GM12878 (cell line): Measurements from ENCODE around the gene UXT. TPM values are rescaled to one million over a fixed set of nuclear protein-coding genes. Genes with fewer than 3 reads are reported as not detected.

Source experiments
- ATAC-seq: fragments of 200-7000 bp; cut with Tn5 transposase; 3 replicates; pipeline ENCODE4 v1.9.1; 2020; ENCODE audit warnings: mild to moderate bottlenecking, moderate library complexity
- BruUV-seq: library from RNA; stranded (reverse); fragments of 400-500 nt; replicated peaks from 2 replicates; lab custom pipeline; 2021; lab: Mats Ljungman, UMichigan
- CTCF ChIA-PET: fragments of 300-600 bp; sonication (Branson Sonifier 250); formaldehyde crosslinking; extraction: SDS; loops from one replicate; lab custom pipeline; 2021; ENCODE audit warnings: inconsistent platforms; lab: Yijun Ruan, JAX
- POLR2A ChIA-PET: fragments of 350-600 bp; formaldehyde crosslinking; extraction: SDS; loops from one replicate; lab custom pipeline; 2021; ENCODE audit warnings: inconsistent platforms; lab: Charles Lee
- RAD21 ChIA-PET: fragments of 300-600 bp; sonication (Branson Sonifier 250); formaldehyde crosslinking; loops from one replicate; lab custom pipeline; 2023; ENCODE audit warnings: antibody characterized with exemption; ENCODE audit not compliant: unreplicated experiment; lab: Charles Lee
- SMC1A ChIA-PET: fragments of 300-600 bp; sonication (Branson Sonifier 250); formaldehyde crosslinking; loops from one replicate; lab custom pipeline; 2023; ENCODE audit not compliant: unreplicated experiment, uncharacterized antibody; lab: Charles Lee
- DNase-seq: peaks from one replicate; pipeline ENCODE4 v3.0.0-alpha.2; 2011; ENCODE audit warnings: low read depth, low spot score
- FAIRE-seq: peaks from 3 replicates; lab custom pipeline; 2011; peaks lifted over from hg19 to GRCh38; lab: Jason Lieb, UNC
- H2AFZ ChIP-seq: 2 replicates; pipeline ENCODE4 v1.6.0; 2011; ENCODE audit warnings: low read depth, low read length, control low read depth; ENCODE audit not compliant: control insufficient read depth
- H3K27ac ChIP-seq: 2 replicates; pipeline ENCODE4 v1.5.1; 2011; ENCODE audit warnings: control low read depth; ENCODE audit not compliant: control insufficient read depth, insufficient read depth
- H3K27me3 ChIP-seq, 2 experiments: replicated peaks in 1 of 2; 2 replicates each; pipeline versions ENCODE4 v1.6.0 to v1.6.1; 2011; ENCODE audit warnings: low read length in 1 of 2; ENCODE audit not compliant: control insufficient read depth in 2 of 2, insufficient read depth in 2 of 2
- H3K36me3 ChIP-seq, 2 experiments: 2 replicates each; pipeline ENCODE4 v1.5.1; 2011; ENCODE audit warnings: low read length in 1 of 2; ENCODE audit not compliant: control insufficient read depth in 2 of 2, insufficient read depth in 2 of 2
- H3K4me1 ChIP-seq: 2 replicates; pipeline ENCODE4 v1.6.1; 2011; ENCODE audit warnings: mild to moderate bottlenecking, low read length, moderate library complexity, mixed read lengths; ENCODE audit not compliant: control insufficient read depth, insufficient read depth
- H3K4me2 ChIP-seq: 2 replicates; pipeline ENCODE4 v1.6.0; 2011; ENCODE audit warnings: control low read depth; ENCODE audit not compliant: control insufficient read depth, insufficient read depth
- H3K4me3 ChIP-seq: fragments of 200-600 bp; sonication (generic); 2 replicates; pipeline ENCODE4 v1.5.1; 2016
- H3K79me2 ChIP-seq: 2 replicates; pipeline ENCODE4 v1.6.0; 2011; ENCODE audit warnings: low read length; ENCODE audit not compliant: control insufficient read depth, insufficient read depth
- H3K9ac ChIP-seq: 2 replicates; pipeline ENCODE4 v1.8.0; 2011; ENCODE audit warnings: low read length, control low read depth, mixed read lengths; ENCODE audit not compliant: control insufficient read depth, insufficient read depth
- H3K9me3 ChIP-seq: replicated peaks from 3 replicates; pipeline ENCODE4 v1.5.1; 2011; ENCODE audit warnings: mild to moderate bottlenecking, low read length; ENCODE audit not compliant: control insufficient read depth, insufficient read depth
- H4K20me1 ChIP-seq: 2 replicates; pipeline ENCODE4 v1.6.0; 2011; ENCODE audit not compliant: control insufficient read depth, insufficient read depth
- CBX3 ChIP-seq: fragments of 200-600 bp; sonication (generic); IDR thresholded peaks from 2 replicates; pipeline ENCODE4 v1.6.1; 2016; ENCODE audit warnings: low read depth, borderline replicate concordance
- EED ChIP-seq: sonication (generic); IDR thresholded peaks from 2 replicates; pipeline ENCODE4 v1.6.1; 2016; ENCODE audit warnings: antibody characterized with exemption, low read depth
- FOXM1 ChIP-seq: IDR thresholded peaks from 2 replicates; pipeline ENCODE4 v1.6.1; 2012; ENCODE audit warnings: low read depth, mild to moderate bottlenecking, inconsistent platforms, low read length, moderate library complexity
- IRF4 ChIP-seq: IDR thresholded peaks from 2 replicates; pipeline ENCODE4 v1.6.1; 2011; ENCODE audit warnings: low read depth, low read length
- LARP7 ChIP-seq: fragments of 450-650 bp; IDR thresholded peaks from 2 replicates; pipeline ENCODE4 v1.6.1; 2017; ENCODE audit warnings: mild to moderate bottlenecking
- MYC ChIP-seq: IDR thresholded peaks from 2 replicates; pipeline ENCODE4 v1.6.1; 2011; ENCODE audit warnings: mild to moderate bottlenecking, low read length, moderate library complexity, inconsistent platforms; ENCODE audit not compliant: insufficient read depth, insufficient replicate concordance, insufficient read length, severe bottlenecking
- NBN ChIP-seq: fragments of 450-650 bp; IDR thresholded peaks from 2 replicates; pipeline ENCODE4 v1.6.1; 2016
- POLR2AphosphoS5 ChIP-seq: IDR thresholded peaks from 2 replicates; pipeline ENCODE4 v1.6.1; 2011; ENCODE audit warnings: mild to moderate bottlenecking, low read length, inconsistent platforms
- RCOR1 ChIP-seq: conservative IDR thresholded peaks from 2 replicates; pipeline ENCODE4 v1.6.1; 2012; ENCODE audit warnings: low read depth, low read length, improper control_type of control experiment
- SREBF2 ChIP-seq: IDR thresholded peaks from 2 replicates; pipeline ENCODE4 v1.6.1; 2012; ENCODE audit warnings: mild to moderate bottlenecking, low read length
- WRNIP1 ChIP-seq: IDR thresholded peaks from 2 replicates; pipeline ENCODE4 v1.6.1; 2011; ENCODE audit warnings: low read depth, low read length, improper control_type of control experiment, borderline replicate concordance
- ZNF24 ChIP-seq: fragments of 450-650 bp; IDR thresholded peaks from 2 replicates; pipeline ENCODE4 v1.6.1; 2017; ENCODE audit warnings: antibody characterized with exemption, mild to moderate bottlenecking
- ZNF622 ChIP-seq: fragments of 450-650 bp; IDR thresholded peaks from 2 replicates; pipeline ENCODE4 v1.6.1; 2017; ENCODE audit warnings: mild to moderate bottlenecking, inconsistent platforms
- WGBS: methylation state at CpG from one replicate; pipeline ENCODE4 v1.1.6; 2016; ENCODE audit warnings: low lambda C conversion rate; ENCODE audit not compliant: insufficient replicate concordance, insufficient coverage; ENCODE audit errors: missing lambda C conversion rate; 5-methylcytosine and 5-hydroxymethylcytosine counted together
- in situ Hi-C: fragments of 300-500 bp; cut with MboI; formaldehyde crosslinking; loops from 9 replicates; pipeline ENCODE4 v1.14.3; 2018; ENCODE audit warnings: mixed read lengths
- intact Hi-C: fragments of 100-400 bp; cut with micrococcal nuclease; formaldehyde crosslinking; loops from one replicate; pipeline ENCODE4 v1.14.2; 2022; ENCODE audit not compliant: unreplicated experiment
- polyA plus RNA-seq, 11 experiments: library from polyadenylated mRNA; depleted of rRNA in 4 of 11; unstranded in 6 of 11; stranded (reverse) in 5 of 11; fragments of >200 nt; fragmentation: Nextera tagmentation in 4 of 11; fragmentation: Illumina TruSeq in 1 of 11; extraction: Ambion mirVana in 4 of 11; extraction: Trizol in 1 of 11; gene quantifications; 1 replicate in 1 of 11; 2 replicates in 10 of 11; pipeline versions ENCODE4 v1.2.1 to v1.2.3, GENCODE V29; 2011 to 2016; ENCODE audit warnings: inconsistent platforms in 2 of 11, missing spikeins in 2 of 11, low read depth in 1 of 11
- total RNA-seq, 4 experiments: library from RNA; depleted of rRNA in 3 of 4; stranded (reverse); fragments of >200 nt in 3 of 4; fragmentation: Illumina TruSeq in 1 of 4; extraction: Trizol in 1 of 4; gene quantifications; 2 replicates each; pipeline versions ENCODE4 v1.2.1 to v1.2.3, GENCODE V29; 2013 to 2021
- TF ChIP-seq, protein P1 (sequence below): fragments of 450-650 bp; IDR thresholded peaks from 2 replicates; pipeline ENCODE4 v1.6.1; 2017; ENCODE audit warnings: mild to moderate bottlenecking
- TF ChIP-seq, protein P2 (sequence below): fragments of 150-350 bp; IDR thresholded peaks from 2 replicates; pipeline ENCODE4 v1.6.1; 2014; ENCODE audit warnings: mild to moderate bottlenecking, low read depth, low read length
- TF ChIP-seq, protein P3 (sequence below): IDR thresholded peaks from 2 replicates; pipeline ENCODE4 v1.6.1; 2011; ENCODE audit warnings: mild to moderate bottlenecking, low read depth, low read length, moderate library complexity; ENCODE audit not compliant: insufficient replicate concordance
- TF ChIP-seq, protein P4 (sequence below): fragments of 450-650 bp; IDR thresholded peaks from 2 replicates; pipeline ENCODE4 v1.6.1; 2017; ENCODE audit warnings: low read depth, mild to moderate bottlenecking, moderate library complexity

The UXT gene
- total and polyA plus RNA-seq, 10 of the 15 experiments (the other 5 are each of a cell fraction or from before 2014, with no cell fraction given): 105 to 245 (median 206) TPM

DNA sequence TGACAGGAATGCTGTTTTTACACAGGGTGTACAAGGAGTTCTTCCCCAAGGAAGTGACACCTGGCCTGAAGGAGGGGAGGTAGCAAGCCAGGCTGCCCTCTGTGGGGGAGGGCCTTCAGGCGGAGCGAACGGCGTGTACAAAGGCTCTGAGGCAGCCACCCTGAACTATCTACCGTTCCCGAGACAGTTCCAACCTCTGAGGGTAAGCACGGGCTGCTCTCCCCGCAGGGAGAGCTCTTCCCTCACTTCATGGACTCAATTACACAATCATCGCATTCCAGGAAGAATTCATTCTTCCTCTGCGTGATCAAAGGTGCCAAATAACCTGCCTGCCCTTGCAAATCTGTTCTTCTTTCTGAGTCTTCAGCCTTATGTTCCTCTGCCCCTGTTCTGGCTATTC is 13.4 kb downstream of the UXT start:
- POLR2A ChIA-PET: no interaction called here
- H3K9ac ChIP-seq: no peak overlapping the region
- in situ Hi-C loops (loop anchor here (10.0 kb wide), 2 partner anchors 81 to 431 kb away; partner anchors contain the start of genes ARAF and CDK16), intact Hi-C loops (loop anchor here (2.0 kb wide), 2 partner anchors 83 to 455 kb away; no protein-coding TSS in a partner anchor)
- H3K27me3 ChIP-seq: no peaks in the 10 kb centered on the region
- H3K79me2 ChIP-seq: peaks cover 30% of the 10 kb centered on the region
- H3K36me3 ChIP-seq: peaks cover 0 to 4% of the 10 kb centered on the region in 2 experiments; a peak in 2 of 4 replicates
- H3K4me3 ChIP-seq: no peak overlapping the region
- no TSS peak for BruUV-seq
- ATAC-seq (no peak), FAIRE-seq (no peak), DNase-seq (no peak)
- 63% methylated on average over 10 of the region's 10 CpGs for WGBS
- no peak overlapping the region for H3K27ac ChIP-seq
- CTCF ChIA-PET: interaction anchor here (1.0 to 2.8 kb wide), 3 partner anchors 84 to 149 kb away, joined by 3 to 13 read pairs (median 3); no protein-coding TSS in a partner anchor
- RAD21 ChIA-PET: interaction anchor here (0.6 kb wide), 1 partner anchor 32 kb away, joined by 6 read pairs; no protein-coding TSS in a partner anchor
- no peak overlapping the region for H2AFZ ChIP-seq
- peaks cover 2% of the 10 kb centered on the region; the same call in 2 of the 3 replicates for H3K9me3 ChIP-seq
- H3K4me2 ChIP-seq: peak overlapping the region; percentile 27; the same call in 1 of the 2 replicates
- no peaks in the 10 kb centered on the region; the same call in 1 of the 2 replicates for H3K4me1 ChIP-seq
- SMC1A ChIA-PET: no interaction called here
- no peaks in the 10 kb centered on the region for H4K20me1 ChIP-seq
- TF ChIP-seq IRF4 (no peak), ZNF24 (no peak), LARP7 (no peak), NBN (no peak), WRNIP1 (no peak), EED (no peak), SREBF2 (no peak), POLR2AphosphoS5 (no peak), CBX3 (no peak), FOXM1 (no peak), RCOR1 (no peak), ZNF622 (no peak), MYC (no peak)
- TF ChIP-seq, protein P1, sequence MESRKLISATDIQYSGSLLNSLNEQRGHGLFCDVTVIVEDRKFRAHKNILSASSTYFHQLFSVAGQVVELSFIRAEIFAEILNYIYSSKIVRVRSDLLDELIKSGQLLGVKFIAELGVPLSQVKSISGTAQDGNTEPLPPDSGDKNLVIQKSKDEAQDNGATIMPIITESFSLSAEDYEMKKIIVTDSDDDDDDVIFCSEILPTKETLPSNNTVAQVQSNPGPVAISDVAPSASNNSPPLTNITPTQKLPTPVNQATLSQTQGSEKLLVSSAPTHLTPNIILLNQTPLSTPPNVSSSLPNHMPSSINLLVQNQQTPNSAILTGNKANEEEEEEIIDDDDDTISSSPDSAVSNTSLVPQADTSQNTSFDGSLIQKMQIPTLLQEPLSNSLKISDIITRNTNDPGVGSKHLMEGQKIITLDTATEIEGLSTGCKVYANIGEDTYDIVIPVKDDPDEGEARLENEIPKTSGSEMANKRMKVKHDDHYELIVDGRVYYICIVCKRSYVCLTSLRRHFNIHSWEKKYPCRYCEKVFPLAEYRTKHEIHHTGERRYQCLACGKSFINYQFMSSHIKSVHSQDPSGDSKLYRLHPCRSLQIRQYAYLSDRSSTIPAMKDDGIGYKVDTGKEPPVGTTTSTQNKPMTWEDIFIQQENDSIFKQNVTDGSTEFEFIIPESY: no peak
- TF ChIP-seq, protein P2, sequence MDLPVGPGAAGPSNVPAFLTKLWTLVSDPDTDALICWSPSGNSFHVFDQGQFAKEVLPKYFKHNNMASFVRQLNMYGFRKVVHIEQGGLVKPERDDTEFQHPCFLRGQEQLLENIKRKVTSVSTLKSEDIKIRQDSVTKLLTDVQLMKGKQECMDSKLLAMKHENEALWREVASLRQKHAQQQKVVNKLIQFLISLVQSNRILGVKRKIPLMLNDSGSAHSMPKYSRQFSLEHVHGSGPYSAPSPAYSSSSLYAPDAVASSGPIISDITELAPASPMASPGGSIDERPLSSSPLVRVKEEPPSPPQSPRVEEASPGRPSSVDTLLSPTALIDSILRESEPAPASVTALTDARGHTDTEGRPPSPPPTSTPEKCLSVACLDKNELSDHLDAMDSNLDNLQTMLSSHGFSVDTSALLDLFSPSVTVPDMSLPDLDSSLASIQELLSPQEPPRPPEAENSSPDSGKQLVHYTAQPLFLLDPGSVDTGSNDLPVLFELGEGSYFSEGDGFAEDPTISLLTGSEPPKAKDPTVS: no peak
- TF ChIP-seq, protein P3, sequence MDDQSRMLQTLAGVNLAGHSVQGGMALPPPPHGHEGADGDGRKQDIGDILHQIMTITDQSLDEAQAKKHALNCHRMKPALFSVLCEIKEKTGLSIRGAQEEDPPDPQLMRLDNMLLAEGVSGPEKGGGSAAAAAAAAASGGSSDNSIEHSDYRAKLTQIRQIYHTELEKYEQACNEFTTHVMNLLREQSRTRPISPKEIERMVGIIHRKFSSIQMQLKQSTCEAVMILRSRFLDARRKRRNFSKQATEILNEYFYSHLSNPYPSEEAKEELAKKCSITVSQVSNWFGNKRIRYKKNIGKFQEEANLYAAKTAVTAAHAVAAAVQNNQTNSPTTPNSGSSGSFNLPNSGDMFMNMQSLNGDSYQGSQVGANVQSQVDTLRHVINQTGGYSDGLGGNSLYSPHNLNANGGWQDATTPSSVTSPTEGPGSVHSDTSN: no peak
- TF ChIP-seq, protein P4, sequence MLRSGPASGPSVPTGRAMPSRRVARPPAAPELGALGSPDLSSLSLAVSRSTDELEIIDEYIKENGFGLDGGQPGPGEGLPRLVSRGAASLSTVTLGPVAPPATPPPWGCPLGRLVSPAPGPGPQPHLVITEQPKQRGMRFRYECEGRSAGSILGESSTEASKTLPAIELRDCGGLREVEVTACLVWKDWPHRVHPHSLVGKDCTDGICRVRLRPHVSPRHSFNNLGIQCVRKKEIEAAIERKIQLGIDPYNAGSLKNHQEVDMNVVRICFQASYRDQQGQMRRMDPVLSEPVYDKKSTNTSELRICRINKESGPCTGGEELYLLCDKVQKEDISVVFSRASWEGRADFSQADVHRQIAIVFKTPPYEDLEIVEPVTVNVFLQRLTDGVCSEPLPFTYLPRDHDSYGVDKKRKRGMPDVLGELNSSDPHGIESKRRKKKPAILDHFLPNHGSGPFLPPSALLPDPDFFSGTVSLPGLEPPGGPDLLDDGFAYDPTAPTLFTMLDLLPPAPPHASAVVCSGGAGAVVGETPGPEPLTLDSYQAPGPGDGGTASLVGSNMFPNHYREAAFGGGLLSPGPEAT: no peak
